GM21825 (cell line): Measurements from ENCODE around the gene COL20A1.

Experiments used
- ATAC-seq: cut with Tn5 transposase; IDR thresholded peaks from one replicate; pipeline ENCODE4 v1.9.1; 2021; ENCODE audit warnings: mild to moderate bottlenecking, moderate library complexity; ENCODE audit not compliant: unreplicated experiment

COL20A1 gene

GRCh38 chr20:63317601-63318291 lies 24.8 kb downstream of the COL20A1 start:
- no peak for ATAC-seq

- ATAC-seq: no peak
Measured at GRCh38 chr20:63318391-63319163, 25.6 kb downstream of the COL20A1 start.

- ATAC-seq: no peak
Measured at GRCh38 chr20:63319164-63320040, 26.4 kb downstream of the COL20A1 start.

GRCh38 chr20:63320041-63320511 lies 27.1 kb downstream of the COL20A1 start:
- no peak for ATAC-seq

GRCh38 chr20:63320616-63321147 lies 27.7 kb downstream of the COL20A1 start:
- no peak for ATAC-seq

- no peak for ATAC-seq
Measured at GRCh38 chr20:63321148-63321831, 28.3 kb downstream of the COL20A1 start.

GRCh38 chr20:63322146-63322932 lies 29.4 kb downstream of the COL20A1 start:
- ATAC-seq: no peak

- no peak for ATAC-seq
Measured at GRCh38 chr20:63322933-63323273, 29.9 kb downstream of the COL20A1 start.

- no peak for ATAC-seq
Measured at GRCh38 chr20:63323357-63323981, 30.5 kb downstream of the COL20A1 start.

- no peak for ATAC-seq
Measured at GRCh38 chr20:63325021-63325471, 32.1 kb downstream of the COL20A1 start.

GRCh38 chr20:63325554-63326313 lies 32.7 kb downstream of the COL20A1 start:
- ATAC-seq: no peak

GRCh38 chr20:63326314-63327230 lies 33.6 kb downstream of the COL20A1 start:
- no peak for ATAC-seq

GRCh38 chr20:63327231-63327745 lies 34.3 kb downstream of the COL20A1 start:
- ATAC-seq: no peak

GRCh38 chr20:63328026-63328700 lies 35.2 kb downstream of the COL20A1 start:
- no peak for ATAC-seq

- no peak for ATAC-seq
Measured at GRCh38 chr20:63328718-63329275, 35.8 kb downstream of the COL20A1 start.

- ATAC-seq: no peak
Measured at GRCh38 chr20:63329331-63330083, 36.5 kb downstream of the COL20A1 start.
